Kasumi-1 (cell line): ENCODE data around the gene LRRC14B.
"Not testable (repeated sequence)": the region's sequence is repeated elsewhere in the genome, so short reads cannot be mapped to it uniquely, and the experiment has no call there.

Source experiments
- DNase-seq, 2 experiments: peaks; one replicate each; lab custom pipeline; 2025; lab: John Stamatoyannopoulos, UW

Gene LRRC14B

GRCh38 chr5:192691-192969 is 1.3 kb downstream of the LRRC14B start:
- DNase-seq = no peak

GRCh38 chr5:192970-193831 is 1.9 kb downstream of the LRRC14B start:
- no peak for DNase-seq

GRCh38 chr5:194102-194501 is 2.8 kb downstream of the LRRC14B start:
- no peak for DNase-seq

- DNase-seq = no peak
These were observed 3.4 kb downstream of the LRRC14B start for GRCh38 chr5:194603-195209.

GRCh38 chr5:195401-196160 is 4.3 kb downstream of the LRRC14B start:
- no peak for DNase-seq

GRCh38 chr5:196350-196749 is 5.1 kb downstream of the LRRC14B start:
- DNase-seq = no peak

GRCh38 chr5:197031-197430 is 5.7 kb downstream of the LRRC14B start:
- DNase-seq = not testable (repeated sequence)

GRCh38 chr5:197892-198489 is 6.7 kb downstream of the LRRC14B start:
- DNase-seq = no peak

GRCh38 chr5:198516-199196 is 7.4 kb downstream of the LRRC14B start:
- no peak for DNase-seq

GRCh38 chr5:199197-199949 is 8.1 kb downstream of the LRRC14B start:
- no peak for DNase-seq

GRCh38 chr5:199950-200645 is 8.8 kb downstream of the LRRC14B start:
- no peak for DNase-seq

GRCh38 chr5:200985-201384 is 9.7 kb downstream of the LRRC14B start:
- no peak for DNase-seq

GRCh38 chr5:201672-202071 is 10.4 kb downstream of the LRRC14B start:
- DNase-seq = no peak

- no peak for DNase-seq
These were observed 12.1 kb downstream of the LRRC14B start for GRCh38 chr5:203246-203930.

- DNase-seq = no peak
These were observed 12.7 kb downstream of the LRRC14B start for GRCh38 chr5:204001-204400.

GRCh38 chr5:204462-204861 is 13.2 kb downstream of the LRRC14B start:
- no peak for DNase-seq

- DNase-seq = no peak
These were observed 13.8 kb downstream of the LRRC14B start for GRCh38 chr5:204966-205670.

- no peak for DNase-seq
These were observed 15.1 kb downstream of the LRRC14B start for GRCh38 chr5:206406-206805.

GRCh38 chr5:206927-207536 is 15.7 kb downstream of the LRRC14B start:
- DNase-seq = no peak
